K562 (cell line): Measurements from ENCODE around the gene ABHD8. TPM values are rescaled to one million over a fixed set of nuclear protein-coding genes. Genes with fewer than 3 reads are reported as not detected.

Experiments used
- ATF1 ChIP-seq, 2 experiments: fragments of 450-650 bp in 1 of 2; IDR thresholded peaks; 2 replicates each; pipeline ENCODE4 v1.6.1; 2016; ENCODE audit warnings: missing compliant biosample characterization in 1 of 2, missing genetic modification characterization in 1 of 2
- DMBX1 ChIP-seq: fragments of 250-450 bp; sonication (Bioruptor Pico); IDR thresholded peaks from 2 replicates; pipeline ENCODE4 v1.8.0; 2022; ENCODE audit warnings: inconsistent platforms, mild to moderate bottlenecking, moderate library complexity, borderline replicate concordance
- EP400 ChIP-seq: fragments of 450-650 bp; IDR thresholded peaks from 2 replicates; pipeline ENCODE4 v1.6.1; 2017; ENCODE audit warnings: antibody characterized with exemption, mild to moderate bottlenecking, moderate library complexity
- GABPB1 ChIP-seq: sonication (generic); formaldehyde crosslinking; IDR thresholded peaks from 2 replicates; pipeline ENCODE4 v1.8.0; 2022; ENCODE audit warnings: mild to moderate bottlenecking, missing genetic modification reagents
- GTF2E2 ChIP-seq: fragments of 200-800 bp; sonication (Bioruptor generic); IDR thresholded peaks from 2 replicates; pipeline ENCODE4 v1.6.1; 2016; ENCODE audit warnings: missing genetic modification characterization, missing compliant biosample characterization
- HEY1 ChIP-seq: fragments of 250-450 bp; sonication (Bioruptor Pico); IDR thresholded peaks from 2 replicates; pipeline ENCODE4 v1.5.0; 2020; ENCODE audit warnings: mild to moderate bottlenecking, moderate library complexity, borderline replicate concordance
- NFIX ChIP-seq: fragments of 250-450 bp; sonication (Bioruptor Pico); IDR thresholded peaks from 2 replicates; pipeline ENCODE4 v1.4.0; 2020; ENCODE audit warnings: low read depth, mild to moderate bottlenecking, moderate library complexity
- NR2C1 ChIP-seq, 2 experiments: fragments of 450-650 bp; IDR thresholded peaks; 2 replicates each; pipeline ENCODE4 v1.6.1; 2017; ENCODE audit warnings: mild to moderate bottlenecking in 2 of 2, antibody characterized with exemption in 1 of 2, inconsistent platforms in 1 of 2, missing compliant biosample characterization in 1 of 2, missing genetic modification characterization in 1 of 2
- RAD21 ChIP-seq, 2 experiments: fragments of 250-450 bp in 1 of 2; fragments of 450-650 bp in 1 of 2; sonication (Bioruptor Pico) in 1 of 2; formaldehyde crosslinking in 1 of 2; IDR thresholded peaks in 1 of 2; conservative IDR thresholded peaks in 1 of 2; 2 replicates each; pipeline versions ENCODE4 v1.4.0 to v1.8.0; 2020 to 2022; ENCODE audit warnings: mild to moderate bottlenecking in 2 of 2, moderate library complexity in 1 of 2
- THRB ChIP-seq: fragments of 450-650 bp; formaldehyde crosslinking; conservative IDR thresholded peaks from 2 replicates; pipeline ENCODE4 v1.4.0; 2022; ENCODE audit warnings: mild to moderate bottlenecking, missing genetic modification characterization
- XRCC3 ChIP-seq: fragments of 450-650 bp; IDR thresholded peaks from 2 replicates; pipeline ENCODE4 v1.6.1; 2017; ENCODE audit warnings: mild to moderate bottlenecking, moderate library complexity
- ZBTB40 ChIP-seq, 2 experiments: fragments of 450-650 bp in 1 of 2; sonication (generic) in 1 of 2; formaldehyde crosslinking in 1 of 2; IDR thresholded peaks; 2 replicates each; pipeline versions ENCODE4 v1.7.1 to v1.9.0; 2016 to 2022; ENCODE audit warnings: inconsistent platforms in 1 of 2, mild to moderate bottlenecking in 1 of 2, missing genetic modification reagents in 1 of 2
- ZC3H8 ChIP-seq: fragments of 450-650 bp; IDR thresholded peaks from 2 replicates; pipeline ENCODE4 v1.6.1; 2017
- ZKSCAN1 ChIP-seq: fragments of 150-350 bp; IDR thresholded peaks from 2 replicates; pipeline ENCODE4 v1.6.1; 2016; ENCODE audit warnings: low read depth, low read length
- ZNF232 ChIP-seq: sonication (generic); formaldehyde crosslinking; IDR thresholded peaks from 2 replicates; pipeline ENCODE4 v1.8.0; 2022; ENCODE audit warnings: mild to moderate bottlenecking, missing genetic modification reagents
- polyA plus RNA-seq, 8 experiments: library from polyadenylated mRNA; depleted of rRNA in 4 of 8; stranded (reverse) in 5 of 8; unstranded in 3 of 8; fragments of >200 nt; fragmentation: Nextera tagmentation in 2 of 8; fragmentation: Illumina TruSeq in 1 of 8; extraction: Ambion mirVana in 2 of 8; extraction: Trizol in 1 of 8; gene quantifications; 2 replicates each; pipeline versions ENCODE4 v1.2.1 to v1.2.3, GENCODE V29; 2011 to 2014; ENCODE audit warnings: inconsistent platforms in 1 of 8, missing spikeins in 1 of 8
- total RNA-seq, 7 experiments: library from RNA; depleted of rRNA in 6 of 7; stranded (reverse); fragments of >200 nt in 6 of 7; fragmentation: Illumina TruSeq in 2 of 7; extraction: Trizol in 2 of 7; gene quantifications; 2 replicates each; pipeline versions ENCODE4 v1.2.1 to v1.2.3, GENCODE V29; 2011 to 2021; ENCODE audit warnings: low replicate concordance in 1 of 7

Gene ABHD8
- total and polyA plus RNA-seq, 9 of the 15 experiments (the other 6 are each of a cell fraction or from before 2014, with no cell fraction given) = 0.04 to 6.6 (median 2.0) TPM; not detected in 1

- TF ChIP-seq ZBTB40 (IDR thresholded peaks at IDR 0.05) (peak; percentile 90), ZBTB40 (CRISPR knock-in tag; IDR thresholded peaks at IDR 0.05) (no peak), ZNF232 (CRISPR knock-in tag) (0 out of 2 replicates have a peak, but pooled peaks have one; percentile 31), XRCC3 (no peak), NR2C1 (IDR thresholded peaks at IDR 0.05) (peak; percentile 96; the same call in 1 of the 2 replicates), NR2C1 (tag; IDR thresholded peaks at IDR 0.05) (no peak; the same call in none of the 2 replicates), NFIX (CRISPR knock-in tag) (no peak), DMBX1 (CRISPR knock-in tag) (no peak), ZKSCAN1 (no peak), ATF1 (CRISPR knock-in tag; IDR thresholded peaks at IDR 0.05) (no peak; the same call in 1 of the 2 replicates), ATF1 (tag; IDR thresholded peaks at IDR 0.05) (peak; percentile 44; the same call in 1 of the 2 replicates), EP400 (0 out of 2 replicates have a peak, but pooled peaks have one; percentile 27), ZC3H8 (no peak), HEY1 (CRISPR knock-in tag) (no peak), GTF2E2 (tag) (no peak), RAD21 (CRISPR knock-in tag; conservative IDR thresholded peaks at IDR 0.05 in 1 of 2, IDR thresholded peaks at IDR 0.05 in 1 of 2) (no peak), THRB (CRISPR knock-in tag) (no peak), GABPB1 (CRISPR knock-in tag) (no peak)
These were observed 6.8 kb upstream of the ABHD8 start (continued) for GRCh38 chr19:17309965-17310461.
